ENCODE data around the gene MRPS5. TPM values are rescaled to one million over a fixed set of nuclear protein-coding genes. Genes with fewer than 3 reads are reported as not detected.

Gene MRPS5
- total RNA-seq, 1 donor from 2014 or later = 75.2 TPM

DNA sequence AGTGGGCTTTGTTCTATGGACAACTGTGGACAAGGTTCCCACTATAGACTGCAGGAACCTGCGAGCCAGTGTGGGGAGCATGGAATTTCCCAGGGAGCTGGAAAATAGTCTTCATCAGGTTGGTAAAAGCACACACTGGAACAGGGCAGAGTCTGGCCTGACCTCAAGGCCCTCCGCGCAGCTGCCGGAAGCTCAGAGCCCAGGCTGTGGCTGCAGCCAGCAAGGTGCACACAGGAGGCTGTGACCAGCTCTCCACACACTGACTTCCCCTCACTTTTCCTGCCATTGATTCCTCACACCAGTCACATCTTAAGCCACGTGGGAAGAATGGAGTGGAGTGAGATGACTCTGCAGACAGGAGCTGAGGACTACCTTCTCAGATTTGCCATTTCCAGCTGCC, 77.0 kb downstream of the MRPS5 start:
- Mint-ChIP-seq H3K9me3 (no peaks in the 10 kb centered on the region), H3K36me3 (no peaks in the 10 kb centered on the region)

DNA sequence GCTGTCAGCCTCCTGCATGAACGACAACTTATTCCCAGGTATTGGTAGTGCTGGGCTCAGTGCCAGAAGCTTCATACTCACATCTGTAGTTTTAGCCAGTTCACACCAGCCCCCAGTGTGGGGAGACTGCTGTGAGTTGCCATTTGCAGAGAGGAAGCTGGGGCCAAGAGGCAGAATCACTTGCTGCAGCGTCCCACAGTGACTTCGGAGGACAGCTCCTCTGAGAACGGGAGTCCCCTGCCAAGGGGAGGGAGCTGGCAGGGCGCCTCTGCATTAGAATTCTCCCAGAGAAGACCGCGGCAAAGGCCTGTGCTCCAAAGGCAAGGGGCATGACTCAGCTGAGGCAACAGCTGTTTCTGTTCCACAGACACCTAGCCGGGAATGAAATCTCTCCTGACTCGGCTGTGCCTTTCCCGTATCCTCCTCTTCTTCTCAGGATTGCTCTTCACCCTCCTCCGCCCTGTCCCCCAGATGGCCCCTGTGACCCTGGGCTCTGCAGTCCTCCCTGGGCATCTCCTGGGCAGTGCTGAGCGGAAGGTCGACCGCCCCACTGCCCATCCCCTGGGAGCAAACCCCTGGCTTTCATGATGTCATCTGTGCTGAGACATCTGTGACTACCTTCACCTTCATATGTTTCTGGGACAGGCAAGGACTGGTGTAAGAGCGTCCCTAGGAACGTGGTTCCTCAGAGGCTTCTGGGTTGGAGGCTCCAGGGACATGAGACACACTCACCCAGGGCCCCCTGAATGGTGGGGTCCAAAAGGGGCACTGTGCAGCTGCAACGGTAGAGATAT, 78.1 kb downstream of the MRPS5 start:
- Histone ChIP-seq H3K79me2 (ENCODE audit: low read depth) (no peaks in the 10 kb centered on the region), H3K9ac (no peak overlapping the region), H3K27ac (no peak overlapping the region), H3K9me3 (ENCODE audit: low read depth) (no peaks in the 10 kb centered on the region), H3K4me1 (no peaks in the 10 kb centered on the region), H3K4me3 (no peak overlapping the region), H3F3A (ENCODE audit: low read depth) (peaks cover 3% of the 10 kb centered on the region), H3K4me2 (no peak overlapping the region), H3K36me3 (no peaks in the 10 kb centered on the region), H3K27me3 (no peaks in the 10 kb centered on the region), H2AFZ (replicated peaks) (no peak overlapping the region), H4K20me1 (ENCODE audit: low read depth) (no peaks in the 10 kb centered on the region)
- no peak overlapping the region for H3K27ac Mint-ChIP-seq
- peaks cover 14% of the 10 kb centered on the region for H3K27me3 Mint-ChIP-seq (ENCODE audit: insufficient read depth, low read depth)
- DNase-seq (ENCODE audit: low spot score) = no peak
- no peaks in the 10 kb centered on the region for H3K36me3 Mint-ChIP-seq
- peaks cover 6% of the 10 kb centered on the region for H3K4me1 Mint-ChIP-seq
- H3K4me3 Mint-ChIP-seq = no peak overlapping the region
- no peaks in the 10 kb centered on the region for H3K9me3 Mint-ChIP-seq
- TF ChIP-seq EZH2phosphoT487 (IDR thresholded peaks at IDR 0.05) = no peak
- TF ChIP-seq, protein P1, sequence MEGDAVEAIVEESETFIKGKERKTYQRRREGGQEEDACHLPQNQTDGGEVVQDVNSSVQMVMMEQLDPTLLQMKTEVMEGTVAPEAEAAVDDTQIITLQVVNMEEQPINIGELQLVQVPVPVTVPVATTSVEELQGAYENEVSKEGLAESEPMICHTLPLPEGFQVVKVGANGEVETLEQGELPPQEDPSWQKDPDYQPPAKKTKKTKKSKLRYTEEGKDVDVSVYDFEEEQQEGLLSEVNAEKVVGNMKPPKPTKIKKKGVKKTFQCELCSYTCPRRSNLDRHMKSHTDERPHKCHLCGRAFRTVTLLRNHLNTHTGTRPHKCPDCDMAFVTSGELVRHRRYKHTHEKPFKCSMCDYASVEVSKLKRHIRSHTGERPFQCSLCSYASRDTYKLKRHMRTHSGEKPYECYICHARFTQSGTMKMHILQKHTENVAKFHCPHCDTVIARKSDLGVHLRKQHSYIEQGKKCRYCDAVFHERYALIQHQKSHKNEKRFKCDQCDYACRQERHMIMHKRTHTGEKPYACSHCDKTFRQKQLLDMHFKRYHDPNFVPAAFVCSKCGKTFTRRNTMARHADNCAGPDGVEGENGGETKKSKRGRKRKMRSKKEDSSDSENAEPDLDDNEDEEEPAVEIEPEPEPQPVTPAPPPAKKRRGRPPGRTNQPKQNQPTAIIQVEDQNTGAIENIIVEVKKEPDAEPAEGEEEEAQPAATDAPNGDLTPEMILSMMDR (IDR thresholded peaks at IDR 0.05) = no peak

More for the DNA sequence above, 77.0 kb downstream of the MRPS5 start:
- Histone ChIP-seq H3K27me3 (no peaks in the 10 kb centered on the region), H3K79me2 (ENCODE audit: low read depth) (no peaks in the 10 kb centered on the region), H3F3A (ENCODE audit: low read depth) (no peaks in the 10 kb centered on the region), H3K27ac (no peak overlapping the region), H3K9me3 (ENCODE audit: low read depth) (no peaks in the 10 kb centered on the region), H2AFZ (replicated peaks) (no peak overlapping the region), H3K4me3 (no peak overlapping the region), H3K9ac (no peak overlapping the region), H3K36me3 (no peaks in the 10 kb centered on the region), H3K4me1 (no peaks in the 10 kb centered on the region), H4K20me1 (ENCODE audit: low read depth) (no peaks in the 10 kb centered on the region), H3K4me2 (no peak overlapping the region)
- Mint-ChIP-seq H3K27ac (no peak overlapping the region), H3K4me3 (no peak overlapping the region), H3K27me3 (ENCODE audit: insufficient read depth, low read depth) (peaks cover 4% of the 10 kb centered on the region), H3K4me1 (peaks cover 6% of the 10 kb centered on the region)
- DNase-seq (ENCODE audit: low spot score) = no peak
- TF ChIP-seq, protein P1 (IDR thresholded peaks at IDR 0.05) = no peak
- TF ChIP-seq EZH2phosphoT487 (IDR thresholded peaks at IDR 0.05) = no peak
- TF ChIP-seq EZH2 (IDR thresholded peaks at IDR 0.05) = no peak

DNA sequence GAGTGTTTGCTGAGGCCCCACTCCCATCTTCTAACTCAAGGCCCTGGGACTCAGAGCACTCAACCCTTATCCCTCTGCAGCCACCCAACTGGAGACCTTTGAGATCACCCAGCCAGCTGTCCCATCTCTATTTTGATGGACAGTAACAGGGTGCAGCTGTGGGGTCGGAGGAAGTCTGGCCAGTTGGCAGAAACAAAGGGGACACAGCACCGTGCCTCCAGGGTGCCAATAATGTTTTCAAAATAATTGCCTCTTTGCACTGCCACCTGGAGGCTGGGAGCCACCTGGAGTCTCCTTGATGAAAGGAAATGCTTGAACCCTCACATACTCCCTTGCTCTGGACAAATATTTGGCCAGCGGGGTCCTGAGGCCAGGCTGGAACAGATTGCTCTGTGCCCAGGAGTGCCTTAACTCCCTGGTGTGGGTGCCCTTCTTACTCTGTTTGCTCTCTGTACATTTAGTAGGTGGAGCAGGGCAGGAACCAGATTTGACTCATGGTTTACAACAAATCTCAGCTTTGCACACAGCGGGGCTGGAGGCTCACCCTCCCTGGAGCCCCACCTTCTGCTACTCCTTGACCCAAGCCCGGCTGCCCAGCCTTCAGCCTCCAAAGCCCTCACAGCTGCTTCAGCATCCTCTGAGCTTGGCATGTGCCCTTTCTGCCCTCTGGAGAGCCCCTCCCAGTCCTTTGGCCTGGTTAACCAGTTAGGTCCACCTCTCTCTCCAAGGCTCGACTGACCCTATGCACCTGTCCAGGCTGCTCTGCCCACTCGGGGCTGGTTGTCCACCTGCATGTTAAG, 78.9 kb downstream of the MRPS5 start:
- Histone ChIP-seq H3K9ac (no peak overlapping the region), H3F3A (ENCODE audit: low read depth) (peaks cover 10% of the 10 kb centered on the region), H4K20me1 (ENCODE audit: low read depth) (no peaks in the 10 kb centered on the region), H3K36me3 (no peaks in the 10 kb centered on the region), H3K9me3 (ENCODE audit: low read depth) (no peaks in the 10 kb centered on the region), H3K4me3 (no peak overlapping the region), H3K79me2 (ENCODE audit: low read depth) (no peaks in the 10 kb centered on the region), H3K27ac (no peak overlapping the region), H3K4me1 (no peaks in the 10 kb centered on the region), H3K27me3 (no peaks in the 10 kb centered on the region), H2AFZ (replicated peaks) (no peak overlapping the region), H3K4me2 (no peak overlapping the region)
- no peak for TF ChIP-seq EZH2phosphoT487 (IDR thresholded peaks at IDR 0.05)
- TF ChIP-seq, protein P1 (IDR thresholded peaks at IDR 0.05) = no peak
- no peak for TF ChIP-seq EZH2 (IDR thresholded peaks at IDR 0.05)
- Mint-ChIP-seq H3K4me3 (no peak overlapping the region), H3K36me3 (no peaks in the 10 kb centered on the region), H3K4me1 (peaks cover 6% of the 10 kb centered on the region), H3K27ac (no peak overlapping the region), H3K9me3 (peaks cover 2% of the 10 kb centered on the region), H3K27me3 (ENCODE audit: insufficient read depth, low read depth) (peaks cover 18% of the 10 kb centered on the region)
- DNase-seq (ENCODE audit: low spot score) = no peak
